HG03432 (cell line): Measurements from ENCODE around the gene DBNL.

Experiments
- ATAC-seq: cut with Tn5 transposase; IDR thresholded peaks from one replicate; pipeline ENCODE4 v1.9.1; 2021; ENCODE audit warnings: mild to moderate bottlenecking, moderate library complexity; ENCODE audit not compliant: unreplicated experiment

DBNL gene

DNA sequence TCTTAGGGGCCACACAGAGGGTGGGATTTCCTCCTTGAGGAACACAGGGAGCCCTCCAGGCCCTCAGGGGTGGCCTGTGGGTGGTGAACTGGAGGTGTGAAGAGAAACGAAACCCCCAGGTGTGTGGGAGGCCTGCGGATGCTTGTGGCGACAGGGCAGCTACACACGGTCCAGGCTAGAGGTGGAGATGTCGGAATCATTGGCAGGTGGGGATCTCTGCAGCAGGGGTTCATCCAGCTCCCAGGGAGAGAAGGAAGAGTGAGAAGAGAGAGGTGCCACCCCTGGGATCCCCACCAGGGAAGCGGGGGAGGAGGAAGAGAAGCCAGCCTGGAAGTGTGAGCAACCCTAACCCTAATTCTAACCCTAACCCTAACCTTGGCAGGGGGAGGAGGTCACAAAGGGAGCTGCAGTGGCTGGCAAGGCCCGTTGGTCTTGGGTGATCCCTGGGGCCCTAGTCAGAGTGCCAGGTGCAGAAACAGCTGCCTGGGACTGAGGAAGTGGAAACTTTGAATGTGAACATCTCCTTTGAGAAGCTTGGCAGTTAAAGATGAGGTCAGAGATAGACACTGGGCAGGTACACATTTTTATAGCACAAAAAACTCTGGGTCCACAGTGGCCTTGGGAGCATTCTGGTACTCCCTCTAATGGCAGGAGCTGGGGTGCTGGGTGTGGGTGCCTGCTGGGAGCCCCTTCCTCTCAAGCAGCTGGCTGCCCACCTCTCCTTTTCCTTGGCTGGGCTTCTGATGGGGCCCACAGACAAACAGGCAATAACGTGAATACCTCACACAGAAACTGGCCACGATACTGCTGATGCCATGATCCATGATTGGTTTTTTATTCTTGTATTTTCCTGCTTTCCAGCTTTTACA is 52.8 kb downstream of the DBNL start:
- peak; percentile 73 for ATAC-seq

GRCh38 chr7:44098092-44099068 is 53.9 kb downstream of the DBNL start:
- no peak for ATAC-seq

- ATAC-seq, result no peak
These were observed 55.2 kb downstream of the DBNL start for GRCh38 chr7:44099669-44100068.

DNA sequence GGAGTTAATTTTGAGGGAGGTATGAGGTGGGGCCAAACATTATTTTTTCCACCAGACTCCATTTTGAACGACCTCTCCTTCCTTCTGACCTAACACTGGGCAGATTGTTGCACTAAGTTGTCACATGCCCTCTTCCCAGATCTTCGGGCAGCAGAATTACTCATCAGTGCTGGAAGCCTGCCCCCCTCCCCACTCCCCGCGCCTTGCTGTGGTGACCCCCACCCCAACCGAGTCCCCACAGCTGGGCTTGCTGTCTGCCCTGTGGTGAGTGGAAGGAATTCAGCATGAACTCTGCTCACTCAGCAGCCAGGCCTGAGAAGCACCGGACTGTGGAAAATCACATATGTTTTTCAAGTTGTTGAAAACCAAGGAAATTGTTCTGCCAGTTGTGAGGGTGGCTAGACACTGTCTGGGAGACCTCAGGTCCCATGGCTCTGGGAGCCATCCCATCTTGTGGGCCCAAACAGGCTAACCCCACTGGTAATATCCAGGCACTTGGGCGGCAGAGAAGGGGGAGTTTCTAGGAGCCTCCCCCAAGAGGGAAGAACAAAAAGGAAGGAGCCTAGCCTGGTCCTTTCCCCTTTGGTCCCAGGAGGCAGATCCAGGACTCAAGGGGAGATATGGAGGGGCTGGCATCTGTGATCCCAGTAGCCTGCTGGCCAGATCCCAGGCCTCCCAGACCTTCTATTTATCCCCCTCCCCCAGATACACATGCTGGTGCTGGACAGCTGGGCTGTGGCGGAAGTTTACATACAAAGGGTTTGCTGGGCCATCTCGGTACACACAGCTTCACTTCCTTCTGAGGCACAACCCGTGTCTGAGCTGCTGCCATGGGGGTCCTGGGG is 56.2 kb downstream of the DBNL start:
- ATAC-seq, result no peak

DNA sequence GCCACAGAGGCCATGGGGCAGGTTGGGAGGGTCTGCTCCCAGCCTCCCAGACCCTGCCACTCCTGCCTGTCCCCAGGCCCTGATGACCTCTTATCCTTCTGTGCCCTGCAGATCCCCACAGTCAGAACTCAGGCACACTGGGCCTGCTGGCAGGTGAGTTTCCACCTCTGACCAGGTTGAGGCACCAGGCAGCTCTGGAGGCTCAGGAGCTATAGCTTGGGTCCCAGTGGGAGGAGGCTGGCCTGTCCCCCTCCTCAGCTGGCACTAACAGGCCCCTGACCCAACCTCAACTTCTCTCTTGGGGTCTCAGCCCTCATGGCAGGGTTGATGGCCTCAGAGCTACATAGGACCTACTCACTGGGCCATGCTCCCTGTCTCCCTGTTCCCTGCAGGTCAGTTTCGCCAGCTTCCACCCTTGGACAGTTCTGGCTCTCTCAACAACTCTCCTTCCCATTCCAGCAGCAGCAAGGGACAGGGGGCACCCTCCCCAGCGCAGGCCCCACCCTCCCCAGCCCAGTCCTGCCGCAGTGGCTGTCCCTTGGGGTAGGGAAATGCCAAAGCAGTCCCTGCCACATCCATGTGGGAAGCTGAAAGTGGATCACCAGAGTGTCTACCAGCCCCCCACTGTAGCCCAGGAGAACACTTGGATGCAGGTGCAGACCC is 56.9 kb downstream of the DBNL start:
- ATAC-seq, result no peak

DNA sequence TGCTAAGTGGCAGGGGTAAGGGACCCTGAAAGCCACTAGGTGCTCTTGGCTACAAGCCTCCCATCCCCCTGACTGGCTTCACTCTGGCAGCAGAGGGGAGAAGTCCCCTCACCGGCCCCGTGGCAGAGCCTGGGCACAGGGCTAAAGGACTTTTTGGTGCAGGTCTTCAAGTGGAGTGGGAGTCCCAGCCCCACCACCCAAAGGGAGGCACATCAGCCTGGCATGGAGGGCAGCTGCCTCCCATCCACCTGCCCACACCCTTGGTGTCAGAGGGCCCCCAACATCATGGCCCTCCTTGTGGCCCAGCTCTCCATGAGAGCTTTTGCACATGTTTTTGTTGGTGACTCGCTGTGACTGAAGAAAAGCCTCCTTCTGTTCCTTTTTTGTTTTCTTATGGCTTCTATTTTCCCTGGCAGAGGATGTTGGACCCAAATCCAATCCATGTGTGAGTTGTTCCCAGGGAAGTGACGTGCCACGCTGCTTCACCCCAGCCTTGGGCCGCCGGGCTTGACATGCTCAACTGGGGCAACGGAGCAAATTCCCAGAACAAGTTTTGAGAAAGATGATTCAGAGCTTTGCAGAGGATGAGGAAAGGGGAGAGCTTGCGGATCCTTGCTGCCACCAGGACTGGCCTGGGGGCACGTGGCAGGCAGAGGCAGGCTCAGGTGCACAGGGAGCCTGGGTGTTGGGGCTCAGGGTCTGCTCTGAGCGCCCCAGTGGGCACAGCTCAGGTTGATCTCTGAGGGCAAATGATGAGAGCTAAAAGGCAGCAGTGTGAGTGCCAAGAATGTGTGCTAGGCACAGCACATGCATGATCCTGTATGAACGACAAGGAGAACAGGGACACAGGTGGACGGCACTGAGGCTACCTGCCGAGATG is 57.7 kb downstream of the DBNL start:
- ATAC-seq, result no peak

- no peak for ATAC-seq
These were observed 58.5 kb downstream of the DBNL start for GRCh38 chr7:44102846-44103565.

DNA sequence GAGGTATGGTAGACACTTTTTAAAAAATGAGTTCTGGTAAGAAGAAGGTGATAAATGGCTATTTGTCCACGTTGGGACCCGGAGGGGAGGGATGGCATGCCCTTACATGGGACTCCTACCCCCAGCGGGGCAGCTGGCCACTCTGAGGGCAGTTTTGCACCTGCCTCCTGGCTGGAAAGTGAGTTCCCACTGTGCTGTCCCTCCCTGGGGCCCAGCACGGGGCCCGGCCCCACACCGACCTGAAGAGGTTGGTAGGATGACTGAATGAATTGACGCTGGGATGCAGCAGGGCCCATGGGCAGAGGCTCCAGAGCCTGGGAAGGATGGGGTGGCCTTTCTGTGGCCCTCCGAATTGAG is 59.0 kb downstream of the DBNL start:
- no peak for ATAC-seq

DNA sequence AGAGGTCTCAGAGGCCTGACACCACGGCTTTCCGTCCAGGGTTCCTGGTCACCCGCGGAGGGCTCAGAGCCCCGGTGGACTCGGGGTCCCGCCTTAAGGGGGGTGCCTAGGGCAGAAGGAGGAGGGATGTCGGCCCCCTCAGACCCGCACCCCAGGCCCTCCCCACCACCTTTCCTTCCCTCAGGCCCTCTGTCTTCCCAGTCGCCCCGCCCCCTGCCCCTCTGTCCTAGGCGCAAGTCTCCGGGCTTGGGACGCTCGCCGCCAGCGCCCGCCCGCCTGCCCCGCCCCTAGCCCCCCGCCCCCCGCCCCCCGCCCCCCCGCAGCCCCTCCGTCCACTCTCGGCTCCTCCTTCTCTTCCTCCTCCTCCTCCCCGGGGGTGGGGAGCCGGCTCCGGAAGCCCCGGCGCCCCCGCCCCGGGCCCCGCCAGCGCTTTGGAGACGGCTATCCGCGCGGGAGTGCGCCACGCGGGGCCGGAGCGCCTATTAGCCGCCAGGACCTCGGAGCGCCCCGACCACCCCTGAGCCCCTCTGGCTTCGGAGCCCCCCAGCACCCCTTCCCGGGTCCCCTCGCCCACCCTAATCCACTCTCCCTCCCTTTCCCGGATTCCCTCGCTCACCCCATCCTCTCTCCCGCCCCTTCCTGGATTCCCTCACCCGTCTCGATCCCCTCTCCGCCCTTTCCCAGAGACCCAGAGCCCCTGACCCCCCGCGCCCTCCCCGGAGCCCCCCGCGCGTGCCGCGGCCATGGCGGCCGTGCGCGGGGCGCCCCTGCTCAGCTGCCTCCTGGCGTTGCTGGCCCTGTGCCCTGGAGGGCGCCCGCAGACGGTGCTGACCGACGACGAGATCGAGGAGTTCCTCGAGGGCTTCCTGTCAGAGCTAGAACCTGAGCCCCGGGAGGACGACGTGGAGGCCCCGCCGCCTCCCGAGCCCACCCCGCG is 59.7 kb downstream of the DBNL start, which contains the start of gene AEBP1:
AEBP1 (plus strand) TSS at position 423 of the 937 bp plus-strand sequence; CDS start at position 744, 321 bp downstream.
- ATAC-seq, result no peak

DNA sequence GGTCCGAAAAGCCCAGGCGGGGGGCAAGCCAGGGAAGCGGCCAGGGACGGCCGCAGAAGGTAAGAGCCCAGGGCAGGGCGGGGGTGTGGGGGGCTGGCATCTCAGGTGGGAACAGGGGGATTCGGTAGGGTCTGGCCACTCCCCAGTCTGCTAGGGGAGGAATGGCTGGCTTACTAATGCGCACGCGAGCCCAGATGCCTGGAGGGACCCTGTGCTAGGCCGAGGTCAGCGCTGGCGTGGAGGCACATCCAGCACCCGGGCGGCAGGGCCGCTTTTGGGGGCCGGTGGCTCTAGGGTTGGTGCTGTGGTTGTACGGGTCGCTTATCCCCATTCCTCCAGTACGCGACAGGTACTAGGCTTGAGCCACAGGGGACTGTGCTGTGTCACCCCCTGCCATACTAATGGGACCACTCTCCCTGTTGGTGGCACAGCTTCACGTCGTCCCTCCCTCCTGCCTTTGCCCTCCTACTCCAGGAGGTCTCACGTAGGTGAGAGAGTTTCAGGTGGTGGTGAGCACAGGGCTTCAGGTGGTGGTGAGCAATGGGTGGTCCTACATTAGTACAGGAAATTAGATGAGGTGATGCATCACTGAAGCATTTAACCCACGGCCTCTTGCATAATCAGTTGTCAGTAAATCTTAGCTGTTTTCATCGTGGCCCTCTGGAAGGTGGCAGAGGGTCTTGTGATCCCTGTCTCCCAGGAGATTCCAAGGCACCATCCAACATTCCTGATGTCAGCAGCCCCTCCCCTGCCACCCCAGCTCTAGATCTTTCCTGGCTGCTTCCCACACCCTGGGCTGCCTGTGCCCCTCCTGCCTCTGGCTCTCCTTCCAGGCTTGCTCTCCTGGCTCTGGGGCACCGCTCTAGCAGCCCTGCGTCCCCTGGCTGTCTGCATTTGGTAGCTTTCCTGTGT is 60.6 kb downstream of the DBNL start:
- no peak for ATAC-seq

DNA sequence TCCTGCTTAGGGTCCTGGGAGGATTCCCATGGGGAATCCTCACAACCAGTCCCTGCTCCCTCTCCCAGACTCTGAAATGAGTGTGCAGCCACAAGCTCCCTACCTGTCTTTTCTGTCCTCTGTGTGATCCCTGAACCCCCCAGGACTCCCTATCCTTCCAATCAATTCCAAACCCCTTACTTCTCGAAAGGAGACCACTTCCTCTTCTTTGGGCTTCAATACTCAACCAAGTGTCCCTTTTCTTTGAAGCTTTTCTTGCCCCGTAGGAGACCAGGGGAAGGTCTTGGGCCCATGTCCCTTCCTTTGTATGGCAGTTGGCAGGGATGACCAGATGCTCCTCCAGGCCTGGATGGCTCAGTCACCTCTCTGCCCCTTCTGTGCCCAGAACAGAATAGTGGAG is 61.3 kb downstream of the DBNL start:
- no peak for ATAC-seq

DNA sequence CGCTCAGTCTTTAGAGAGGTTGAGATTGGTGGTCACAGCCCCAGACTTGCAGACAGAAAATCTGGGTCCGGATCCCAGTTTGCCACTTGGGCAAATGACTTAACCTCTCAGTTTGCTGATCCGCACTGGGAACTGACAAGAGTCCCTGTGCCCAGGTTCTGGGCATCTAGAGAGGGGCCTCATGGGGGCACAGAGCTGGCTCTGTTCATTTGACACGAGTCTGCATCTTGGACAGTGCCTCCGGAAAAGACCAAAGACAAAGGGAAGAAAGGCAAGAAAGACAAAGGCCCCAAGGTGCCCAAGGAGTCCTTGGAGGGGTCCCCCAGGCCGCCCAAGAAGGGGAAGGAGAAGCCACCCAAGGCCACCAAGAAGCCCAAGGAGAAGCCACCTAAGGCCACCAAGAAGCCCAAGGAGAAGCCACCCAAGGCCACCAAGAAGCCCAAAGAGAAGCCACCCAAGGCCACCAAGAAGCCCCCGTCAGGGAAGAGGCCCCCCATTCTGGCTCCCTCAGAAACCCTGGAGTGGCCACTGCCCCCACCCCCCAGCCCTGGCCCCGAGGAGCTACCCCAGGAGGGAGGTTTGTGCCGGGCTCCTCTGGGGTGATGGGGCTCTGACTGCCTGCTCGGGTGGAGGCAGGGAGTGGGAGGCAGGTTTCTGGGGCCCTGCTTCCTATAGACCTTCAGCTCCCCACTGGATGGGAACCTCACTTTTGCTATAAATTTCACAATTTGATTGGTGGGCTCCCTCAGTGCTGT is 62.0 kb downstream of the DBNL start:
- ATAC-seq, result no peak

- ATAC-seq, result no peak
These were observed 62.8 kb downstream of the DBNL start for GRCh38 chr7:44107116-44107960.

GRCh38 chr7:44107961-44108767 is 63.7 kb downstream of the DBNL start:
- ATAC-seq, result no peak
